RWPE2 (cell line): ENCODE data around the gene CRTC1.

Experiments used
- ATAC-seq: fragments of 200-7000 bp; cut with Tn5 transposase; 3 replicates; pipeline ENCODE4 v1.9.1; 2021; ENCODE audit warnings: low read depth
- DNase-seq: peaks from one replicate; pipeline ENCODE4 v3.0.0-alpha.2; 2020; ENCODE audit warnings: low spot score
- H3K27ac ChIP-seq: fragments of 450-650 bp; 2 replicates; pipeline ENCODE4 v1.5.1; 2017; ENCODE audit warnings: mild to moderate bottlenecking; ENCODE audit not compliant: poor library complexity, severe bottlenecking
- H3K27me3 ChIP-seq: fragments of 250-450 bp; sonication (Bioruptor Pico); 2 replicates; pipeline ENCODE4 v1.5.1; 2021; ENCODE audit warnings: mild to moderate bottlenecking, moderate library complexity; ENCODE audit not compliant: insufficient read depth, poor library complexity, severe bottlenecking
- H3K36me3 ChIP-seq: fragments of 250-450 bp; sonication (Bioruptor Pico); 2 replicates; pipeline ENCODE4 v1.5.1; 2020; ENCODE audit warnings: low read depth, mild to moderate bottlenecking, moderate library complexity
- H3K4me1 ChIP-seq: fragments of 250-450 bp; sonication (Bioruptor Pico); 2 replicates; pipeline ENCODE4 v1.5.1; 2021; ENCODE audit warnings: mild to moderate bottlenecking, moderate library complexity; ENCODE audit not compliant: insufficient read depth, poor library complexity, severe bottlenecking
- H3K4me3 ChIP-seq: fragments of 250-450 bp; sonication (Bioruptor Pico); 2 replicates; pipeline ENCODE4 v1.5.1; 2021; ENCODE audit warnings: mild to moderate bottlenecking, moderate library complexity; ENCODE audit not compliant: severe bottlenecking
- H3K9me3 ChIP-seq: fragments of 250-450 bp; sonication (Bioruptor Pico); 2 replicates; pipeline ENCODE4 v1.5.1; 2021; ENCODE audit warnings: mild to moderate bottlenecking, moderate library complexity; ENCODE audit not compliant: severe bottlenecking
- TF ChIP-seq, protein P1 (sequence below): fragments of 450-650 bp; IDR thresholded peaks from one replicate; pipeline ENCODE4 v1.5.1; 2017; ENCODE audit warnings: mild to moderate bottlenecking, moderate library complexity; ENCODE audit not compliant: poor library complexity, severe bottlenecking

Gene CRTC1

DNA sequence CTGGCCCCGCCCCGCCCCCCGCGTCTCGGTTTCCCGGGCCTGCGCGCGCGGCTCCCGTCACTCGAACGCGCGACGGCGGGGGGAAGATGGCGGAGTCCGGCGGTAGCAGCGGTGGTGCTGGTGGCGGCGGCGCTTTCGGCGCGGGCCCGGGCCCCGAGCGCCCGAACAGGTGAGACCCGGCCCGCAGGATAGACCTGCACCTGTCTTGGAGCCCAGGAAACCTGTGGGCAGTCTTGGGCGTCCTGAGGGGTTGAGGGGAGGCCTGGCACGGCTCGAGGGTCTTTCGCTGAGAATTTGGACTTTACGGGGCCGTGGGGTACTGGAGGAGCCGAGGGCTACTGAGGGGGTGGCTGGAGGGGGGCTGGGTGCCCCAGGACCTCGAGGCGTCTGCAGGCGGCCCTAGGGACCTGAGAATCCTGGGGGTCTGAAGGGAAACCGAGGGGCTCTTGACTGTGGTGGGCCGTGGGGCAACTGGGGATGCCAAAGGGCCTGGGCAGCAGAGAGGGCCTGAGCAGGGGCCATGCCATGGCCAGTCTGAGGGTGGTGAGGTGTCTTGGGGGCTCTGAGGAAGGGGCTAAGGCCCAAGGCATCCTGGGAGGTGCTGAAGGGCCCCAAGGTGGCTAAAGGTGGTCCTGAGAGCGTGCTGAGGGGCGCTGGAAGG is 46.4 kb upstream of the CRTC1 start, which contains the start of gene KLHL26:
Gene KLHL26, plus strand, starts transcription at position 60 of the 661 bp plus-strand sequence. Its CDS starts 27 bp downstream, at position 87.
- DNase-seq (no peak), ATAC-seq (no peak)
- no peaks in the 10 kb centered on the region for H3K36me3 ChIP-seq
- H3K4me3 ChIP-seq = peak within 1 kb of the TSS; percentile 74
- peaks cover 6% of the 10 kb centered on the region for H3K4me1 ChIP-seq
- H3K9me3 ChIP-seq = no peaks in the 10 kb centered on the region
- TF ChIP-seq, protein P1, sequence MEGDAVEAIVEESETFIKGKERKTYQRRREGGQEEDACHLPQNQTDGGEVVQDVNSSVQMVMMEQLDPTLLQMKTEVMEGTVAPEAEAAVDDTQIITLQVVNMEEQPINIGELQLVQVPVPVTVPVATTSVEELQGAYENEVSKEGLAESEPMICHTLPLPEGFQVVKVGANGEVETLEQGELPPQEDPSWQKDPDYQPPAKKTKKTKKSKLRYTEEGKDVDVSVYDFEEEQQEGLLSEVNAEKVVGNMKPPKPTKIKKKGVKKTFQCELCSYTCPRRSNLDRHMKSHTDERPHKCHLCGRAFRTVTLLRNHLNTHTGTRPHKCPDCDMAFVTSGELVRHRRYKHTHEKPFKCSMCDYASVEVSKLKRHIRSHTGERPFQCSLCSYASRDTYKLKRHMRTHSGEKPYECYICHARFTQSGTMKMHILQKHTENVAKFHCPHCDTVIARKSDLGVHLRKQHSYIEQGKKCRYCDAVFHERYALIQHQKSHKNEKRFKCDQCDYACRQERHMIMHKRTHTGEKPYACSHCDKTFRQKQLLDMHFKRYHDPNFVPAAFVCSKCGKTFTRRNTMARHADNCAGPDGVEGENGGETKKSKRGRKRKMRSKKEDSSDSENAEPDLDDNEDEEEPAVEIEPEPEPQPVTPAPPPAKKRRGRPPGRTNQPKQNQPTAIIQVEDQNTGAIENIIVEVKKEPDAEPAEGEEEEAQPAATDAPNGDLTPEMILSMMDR = no peak
- H3K27me3 ChIP-seq = no peaks in the 10 kb centered on the region
- peak within 1 kb of the TSS; percentile 24 for H3K27ac ChIP-seq

DNA sequence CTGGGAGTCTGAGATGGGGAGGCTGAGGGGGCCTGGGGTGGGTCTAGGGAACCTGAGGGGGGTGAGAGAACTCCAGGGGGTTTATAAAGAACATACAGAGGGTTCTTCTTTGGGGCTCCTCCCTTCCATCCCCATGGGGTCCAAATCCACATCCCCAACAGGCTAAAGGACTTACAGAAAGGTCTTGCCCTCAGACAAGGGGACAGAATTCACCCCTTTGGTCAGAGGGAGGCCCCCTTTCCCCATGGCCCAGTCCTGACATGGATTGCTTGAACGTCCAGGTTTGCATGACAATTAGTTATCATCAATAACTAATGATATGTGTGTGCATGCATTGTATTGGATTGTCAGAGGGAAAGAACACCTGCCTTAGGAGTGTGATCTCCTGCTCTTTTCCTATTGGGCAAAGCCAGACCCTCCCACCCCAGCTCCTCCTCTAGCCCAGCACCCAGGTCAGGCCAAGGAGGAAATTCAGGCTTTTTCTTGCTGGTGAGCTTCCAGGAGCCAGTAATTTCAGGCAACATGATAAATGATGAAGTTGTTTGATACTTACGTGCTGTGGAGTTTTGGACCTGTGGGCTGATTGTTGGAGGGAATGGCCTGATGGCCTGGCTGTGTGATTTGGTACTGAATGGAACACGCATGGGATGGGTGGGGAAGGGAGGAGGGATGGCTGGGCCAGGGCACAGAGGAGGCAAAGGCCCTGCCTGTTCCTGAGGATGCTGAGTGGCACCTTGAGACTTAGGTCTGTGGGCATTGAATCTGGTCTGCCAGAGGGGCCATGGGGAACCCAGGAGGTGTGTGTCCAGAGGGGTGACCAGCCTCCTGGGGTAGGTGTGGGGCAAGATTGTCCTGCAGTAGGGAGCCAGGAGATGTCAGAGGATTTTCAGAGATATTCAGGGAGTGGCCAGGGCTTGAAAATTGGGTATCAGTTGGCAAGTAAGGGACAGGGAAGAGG is 45.5 kb upstream of the CRTC1 start:
- TF ChIP-seq, protein P1 = no peak
- H3K36me3 ChIP-seq = no peaks in the 10 kb centered on the region
- H3K27ac ChIP-seq = peak overlapping the region; percentile 24
- DNase-seq (no peak), ATAC-seq (no peak)
- peak overlapping the region; percentile 74 for H3K4me3 ChIP-seq
- H3K4me1 ChIP-seq = peaks cover 6% of the 10 kb centered on the region
- H3K27me3 ChIP-seq = no peaks in the 10 kb centered on the region
- H3K9me3 ChIP-seq = no peaks in the 10 kb centered on the region

DNA sequence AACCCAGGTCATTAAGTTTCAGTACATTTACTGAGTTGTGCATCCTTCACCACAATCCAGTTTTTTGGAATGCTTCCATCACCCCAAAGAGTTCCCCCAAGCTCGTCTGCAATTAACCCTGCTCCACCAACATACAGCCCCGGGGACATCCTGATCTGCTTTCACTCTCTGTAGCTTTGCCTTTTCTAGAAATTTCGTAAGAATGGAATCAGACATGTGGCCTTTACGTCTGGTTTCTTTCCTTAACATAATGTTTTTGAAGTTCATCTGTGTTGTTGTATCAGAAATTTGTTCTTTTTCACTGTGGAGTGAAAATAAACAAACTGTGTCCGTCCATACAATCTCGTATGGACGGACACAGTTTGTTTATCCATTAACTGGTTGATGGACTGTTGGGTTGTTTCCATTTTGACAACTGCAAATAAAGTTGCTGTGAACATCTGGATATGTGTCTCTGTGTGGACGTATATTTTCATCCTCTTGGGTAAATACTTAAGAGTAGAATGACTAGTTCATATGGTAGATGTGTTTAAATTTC is 43.7 kb upstream of the CRTC1 start:
- no peaks in the 10 kb centered on the region for H3K9me3 ChIP-seq
- no peaks in the 10 kb centered on the region for H3K27me3 ChIP-seq
- H3K36me3 ChIP-seq = no peaks in the 10 kb centered on the region
- no peak for DNase-seq
- no peak overlapping the region for H3K27ac ChIP-seq
- H3K4me1 ChIP-seq = peaks cover 6% of the 10 kb centered on the region
- no peak overlapping the region for H3K4me3 ChIP-seq
- TF ChIP-seq, protein P1 = no peak
- ATAC-seq = no peak

DNA sequence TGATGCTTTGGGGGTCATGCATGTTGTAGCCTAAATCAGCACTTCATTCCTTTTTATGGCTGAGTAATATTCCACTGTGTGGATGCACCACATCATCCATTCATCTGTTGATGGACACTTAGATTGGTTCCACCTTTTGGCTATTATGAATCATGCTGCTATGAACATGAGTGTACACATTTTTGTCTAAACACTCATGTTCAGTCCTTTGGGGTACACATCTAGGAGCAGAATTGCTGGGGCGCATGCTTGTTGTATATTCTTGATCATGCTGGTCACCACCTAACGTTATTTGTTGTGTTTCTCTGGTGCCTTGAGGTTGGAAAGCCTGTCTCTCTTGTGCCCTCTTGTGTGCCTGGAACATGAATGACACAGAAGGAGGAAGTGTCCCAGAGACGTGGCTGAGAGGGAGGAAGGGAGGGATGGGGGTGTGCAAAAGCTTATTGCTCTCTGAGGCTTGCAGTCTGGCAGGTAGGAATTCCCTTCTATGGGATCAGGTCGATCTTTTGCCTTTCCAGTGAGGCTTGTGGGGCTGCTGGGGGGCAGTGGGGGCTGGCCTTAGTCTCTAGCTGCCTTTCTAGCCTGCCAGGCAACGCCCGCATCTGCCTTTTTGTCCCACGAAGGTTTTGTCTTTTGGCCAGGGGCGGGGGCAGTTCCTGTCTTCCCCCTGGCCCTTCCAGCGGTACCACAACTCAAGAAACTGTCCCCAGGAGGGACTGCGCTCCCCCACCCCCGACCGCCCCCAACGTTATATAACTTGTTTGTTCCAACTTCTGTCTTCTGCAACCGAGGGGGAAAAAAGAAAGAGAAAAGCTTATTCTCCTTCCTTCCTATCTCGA is 39.1 kb upstream of the CRTC1 start:
- no peaks in the 10 kb centered on the region for H3K27me3 ChIP-seq
- H3K9me3 ChIP-seq = no peaks in the 10 kb centered on the region
- H3K4me3 ChIP-seq = no peak overlapping the region
- DNase-seq (no peak), ATAC-seq (no peak)
- H3K27ac ChIP-seq = no peak overlapping the region
- TF ChIP-seq, protein P1 = no peak
- H3K4me1 ChIP-seq = peaks cover 8% of the 10 kb centered on the region
- no peaks in the 10 kb centered on the region for H3K36me3 ChIP-seq
